Colonic mucosa (tissue), 4 donors: ENCODE data around the gene ELF3. TPM values are rescaled to one million over a fixed set of nuclear protein-coding genes. Genes with fewer than 3 reads are reported as not detected.
"Not testable (repeated sequence)": the region's sequence is repeated elsewhere in the genome, so short reads cannot be mapped to it uniquely, and the experiment has no call there.

ENCODE experiments used
- DNase-seq: peaks from one replicate; pipeline ENCODE4 v3.0.0-alpha.2; 2020
- H3K27ac ChIP-seq: fragments of 200-600 bp; one replicate; pipeline ENCODE4 v1.8.0; 2021
- H3K27me3 ChIP-seq: fragments of 200-600 bp; one replicate; pipeline ENCODE4 v1.8.0; 2021
- H3K36me3 ChIP-seq: fragments of 200-600 bp; one replicate; pipeline ENCODE4 v1.8.0; 2021
- H3K4me1 ChIP-seq: fragments of 200-600 bp; one replicate; pipeline ENCODE4 v1.8.0; 2021; ENCODE audit warnings: mild to moderate bottlenecking
- H3K4me3 ChIP-seq: fragments of 200-600 bp; one replicate; pipeline ENCODE4 v1.8.0; 2021
- H3K9ac ChIP-seq, 2 donors: one replicate each; pipeline ENCODE4 v1.7.0; 2013; ENCODE audit warnings: control low read depth in 2 of 2, low read depth in 2 of 2, low read length in 2 of 2
- H3K9me3 ChIP-seq: fragments of 200-600 bp; one replicate; pipeline ENCODE4 v1.8.0; 2021
- intact Hi-C: fragments of 100-400 bp; cut with DNase I; formaldehyde crosslinking; loops from one replicate; pipeline ENCODE4 v1.14.1; 2022
- total RNA-seq, 2 donors: library from RNA; stranded (reverse); fragmentation: NEBNext Ultra II Directional in 1 of 2; extraction: Animal tissue kit (Norgen Biotek cat#: 25700) in 1 of 2; gene quantifications; one replicate each; pipeline ENCODE4 v1.2.1, GENCODE V29; 2021
- TF ChIP-seq, protein P1 (sequence below): fragments of 200-600 bp; IDR thresholded peaks from one replicate; pipeline ENCODE4 v1.8.0; 2022; ENCODE audit warnings: antibody characterized with exemption, mild to moderate bottlenecking
- donor health status: healthy.
- donor health status: DM: no; HTN: no; CAD: no.
- donor health status: DM: no; HTN: no; CAD: no.

ELF3 gene
- total RNA-seq, 2 donors from 2014 or later: 749 to 1,162 TPM

DNA sequence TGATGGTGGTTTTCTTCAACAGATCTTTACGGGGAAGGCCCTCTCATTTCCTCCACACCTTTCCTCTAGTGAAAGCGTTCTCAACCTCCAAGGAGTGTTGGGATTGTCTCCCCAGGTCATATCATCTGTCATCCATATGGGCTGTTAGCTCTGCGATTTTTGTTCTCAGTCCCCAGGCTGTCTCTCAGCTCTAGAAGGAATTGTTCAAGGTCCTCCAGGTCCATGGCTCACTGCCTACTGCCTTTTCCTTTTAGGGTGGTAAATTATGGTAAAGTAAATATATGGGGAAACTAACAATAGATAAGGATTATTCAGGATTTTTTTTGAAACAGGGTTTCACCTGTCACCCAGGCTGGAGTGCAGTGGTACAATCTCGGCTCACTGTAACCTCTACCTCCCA, 37.6 kb downstream of the ELF3 start:
- H3K4me3 ChIP-seq: no peak overlapping the region
- TF ChIP-seq, protein P1, sequence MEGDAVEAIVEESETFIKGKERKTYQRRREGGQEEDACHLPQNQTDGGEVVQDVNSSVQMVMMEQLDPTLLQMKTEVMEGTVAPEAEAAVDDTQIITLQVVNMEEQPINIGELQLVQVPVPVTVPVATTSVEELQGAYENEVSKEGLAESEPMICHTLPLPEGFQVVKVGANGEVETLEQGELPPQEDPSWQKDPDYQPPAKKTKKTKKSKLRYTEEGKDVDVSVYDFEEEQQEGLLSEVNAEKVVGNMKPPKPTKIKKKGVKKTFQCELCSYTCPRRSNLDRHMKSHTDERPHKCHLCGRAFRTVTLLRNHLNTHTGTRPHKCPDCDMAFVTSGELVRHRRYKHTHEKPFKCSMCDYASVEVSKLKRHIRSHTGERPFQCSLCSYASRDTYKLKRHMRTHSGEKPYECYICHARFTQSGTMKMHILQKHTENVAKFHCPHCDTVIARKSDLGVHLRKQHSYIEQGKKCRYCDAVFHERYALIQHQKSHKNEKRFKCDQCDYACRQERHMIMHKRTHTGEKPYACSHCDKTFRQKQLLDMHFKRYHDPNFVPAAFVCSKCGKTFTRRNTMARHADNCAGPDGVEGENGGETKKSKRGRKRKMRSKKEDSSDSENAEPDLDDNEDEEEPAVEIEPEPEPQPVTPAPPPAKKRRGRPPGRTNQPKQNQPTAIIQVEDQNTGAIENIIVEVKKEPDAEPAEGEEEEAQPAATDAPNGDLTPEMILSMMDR: no peak
- H3K9me3 ChIP-seq: no peaks in the 10 kb centered on the region
- DNase-seq: peak; percentile 72
- intact Hi-C loops: no loop called here
- peak overlapping the region in 1 of 2 donors; percentile 85 for H3K9ac ChIP-seq
- no peaks in the 10 kb centered on the region for H3K36me3 ChIP-seq
- H3K27ac ChIP-seq: peak overlapping the region; percentile 97
- H3K27me3 ChIP-seq: no peaks in the 10 kb centered on the region
- peaks cover 10% of the 10 kb centered on the region for H3K4me1 ChIP-seq

DNA sequence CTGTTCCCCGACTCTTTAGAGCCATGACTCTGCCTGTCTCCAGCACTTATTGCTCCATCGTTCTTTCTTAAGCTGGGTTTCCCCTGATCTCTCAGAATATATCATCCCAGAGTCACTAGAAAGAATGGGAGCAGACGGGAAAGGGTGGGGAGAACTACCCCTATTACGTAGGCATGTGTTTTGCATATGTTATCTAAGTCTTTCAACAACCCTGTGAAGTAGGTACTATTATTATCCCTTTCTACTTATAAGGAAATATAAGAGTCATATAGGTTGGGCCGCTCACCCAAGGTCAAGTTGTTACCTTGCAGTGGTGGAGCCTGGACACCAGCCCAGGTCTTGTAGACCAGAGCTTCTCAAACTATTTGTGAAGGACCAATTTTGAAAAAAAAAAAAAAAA, 38.7 kb downstream of the ELF3 start:
- TF ChIP-seq, protein P1: no peak
- intact Hi-C loops: no loop called here
- H3K9me3 ChIP-seq: no peaks in the 10 kb centered on the region
- peak overlapping the region; percentile 97 for H3K27ac ChIP-seq
- no peaks in the 10 kb centered on the region for H3K27me3 ChIP-seq
- H3K9ac ChIP-seq: peak overlapping the region in 1 of 2 donors; percentile 82
- no peaks in the 10 kb centered on the region for H3K36me3 ChIP-seq
- no peak overlapping the region for H3K4me3 ChIP-seq
- peak; percentile 76 for DNase-seq
- H3K4me1 ChIP-seq: peaks cover 10% of the 10 kb centered on the region

GRCh38 chr1:202054094-202054493, 43.7 kb downstream of the ELF3 start:
- no peak for DNase-seq
- H3K9me3 ChIP-seq: no peaks in the 10 kb centered on the region
- H3K27me3 ChIP-seq: no peaks in the 10 kb centered on the region
- intact Hi-C loops: no loop called here
- H3K4me3 ChIP-seq: no peak overlapping the region
- H3K9ac ChIP-seq: no peak overlapping the region
- TF ChIP-seq, protein P1: no peak
- no peaks in the 10 kb centered on the region for H3K4me1 ChIP-seq
- H3K36me3 ChIP-seq: no peaks in the 10 kb centered on the region
- H3K27ac ChIP-seq: no peak overlapping the region

GRCh38 chr1:202054673-202055072, 44.3 kb downstream of the ELF3 start:
- H3K27ac ChIP-seq, H3K27me3 ChIP-seq, H3K4me1 ChIP-seq, DNase-seq, H3K9ac ChIP-seq, H3K36me3 ChIP-seq, H3K9me3 ChIP-seq, H3K4me3 ChIP-seq, intact Hi-C loops: not testable (repeated sequence)

DNA sequence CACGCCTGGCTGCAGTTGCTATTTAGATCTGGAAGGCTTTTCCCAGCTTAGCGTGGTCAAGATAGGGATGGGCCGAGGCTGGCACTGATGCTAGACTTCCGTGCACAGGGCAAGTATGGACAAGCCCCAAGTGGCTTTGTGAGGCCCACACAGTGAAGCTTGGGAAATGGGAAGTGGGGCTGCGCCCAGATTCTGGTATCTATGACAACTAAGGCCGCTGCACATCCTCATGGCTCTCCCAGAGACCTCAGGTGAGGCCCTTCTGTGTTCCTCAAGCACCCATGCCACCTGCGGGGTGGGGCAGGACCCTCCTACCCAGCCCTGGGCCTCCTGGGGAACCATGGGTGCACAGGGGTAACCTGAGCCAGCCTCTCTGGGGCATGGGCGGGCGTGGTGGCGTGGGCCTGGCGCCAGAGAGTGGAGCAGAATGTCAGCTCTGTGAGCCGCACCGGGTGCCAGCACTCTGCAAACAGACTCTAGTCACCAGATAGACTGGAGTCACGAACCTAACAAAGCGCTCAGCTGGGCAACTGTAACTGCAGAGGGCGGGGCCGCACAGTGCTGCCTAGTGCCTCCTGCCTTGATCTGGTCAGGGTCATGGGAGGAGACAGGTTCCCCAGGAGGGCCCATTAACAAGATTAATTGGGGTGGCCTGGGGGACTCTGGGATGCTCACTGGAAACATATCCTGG, 46.4 kb downstream of the ELF3 start:
- no peaks in the 10 kb centered on the region for H3K36me3 ChIP-seq
- H3K27me3 ChIP-seq: no peaks in the 10 kb centered on the region
- H3K9ac ChIP-seq: peak overlapping the region; percentile 44 to 79
- TF ChIP-seq, protein P1: no peak
- peak overlapping the region; percentile 85 for H3K27ac ChIP-seq
- no peaks in the 10 kb centered on the region for H3K4me1 ChIP-seq
- no peak overlapping the region for H3K4me3 ChIP-seq
- intact Hi-C loops: no loop called here
- H3K9me3 ChIP-seq: no peaks in the 10 kb centered on the region
- peak; percentile 94 for DNase-seq

GRCh38 chr1:202057335-202057704, 46.9 kb downstream of the ELF3 start:
- H3K27me3 ChIP-seq, H3K4me3 ChIP-seq, DNase-seq, intact Hi-C loops, H3K36me3 ChIP-seq, H3K9me3 ChIP-seq, H3K4me1 ChIP-seq: not testable (repeated sequence)
- Histone ChIP-seq H3K27ac (peak overlapping the region; percentile 85), H3K9ac (peak overlapping the region; percentile 44 to 79)
